ENCODE results near the gene CCDC167.
"Not testable (repeated sequence)": the region's sequence is repeated elsewhere in the genome, so short reads cannot be mapped to it uniquely, and the experiment has no call there.

CCDC167 gene

DNA sequence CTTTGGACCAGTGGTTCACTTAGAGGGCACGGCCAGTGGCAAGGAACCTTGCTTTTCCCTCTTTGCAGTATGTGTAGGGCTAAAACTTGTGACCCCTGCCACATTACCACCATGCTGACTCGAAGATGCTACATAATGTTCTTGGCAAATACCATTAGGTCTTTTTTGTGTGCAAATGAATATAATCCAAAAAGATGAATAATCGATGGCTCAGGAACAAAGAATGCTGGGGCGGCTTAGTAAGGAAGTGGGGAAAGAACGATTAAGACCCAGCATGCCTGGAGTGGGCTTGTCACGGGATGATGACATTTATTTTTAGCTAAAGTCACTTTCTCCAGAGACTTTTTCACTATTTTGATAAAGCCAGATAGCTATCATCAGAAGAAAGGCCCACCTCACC is 43.6 kb downstream of the CCDC167 start:
- in situ Hi-C loops (cut with MboI; ENCODE audit: low sequenced_read_pairs, unreplicated experiment), result no loop called here
- TF ChIP-seq CTCF (IDR thresholded peaks at IDR 0.05; ENCODE audit: borderline replicate concordance, control extremely low read depth, extremely low read depth, insufficient read depth, missing control alignments), result no peak
- DNase-seq (ENCODE audit: low spot score), result no peak

GRCh38 chr6:37454420-37455140 is 45.1 kb downstream of the CCDC167 start:
- no peak for DNase-seq (ENCODE audit: low spot score)
- TF ChIP-seq CTCF (IDR thresholded peaks at IDR 0.05; ENCODE audit: borderline replicate concordance, control extremely low read depth, extremely low read depth, insufficient read depth, missing control alignments), result no peak
- in situ Hi-C loops (cut with MboI; ENCODE audit: low sequenced_read_pairs, unreplicated experiment), result no loop called here

DNA sequence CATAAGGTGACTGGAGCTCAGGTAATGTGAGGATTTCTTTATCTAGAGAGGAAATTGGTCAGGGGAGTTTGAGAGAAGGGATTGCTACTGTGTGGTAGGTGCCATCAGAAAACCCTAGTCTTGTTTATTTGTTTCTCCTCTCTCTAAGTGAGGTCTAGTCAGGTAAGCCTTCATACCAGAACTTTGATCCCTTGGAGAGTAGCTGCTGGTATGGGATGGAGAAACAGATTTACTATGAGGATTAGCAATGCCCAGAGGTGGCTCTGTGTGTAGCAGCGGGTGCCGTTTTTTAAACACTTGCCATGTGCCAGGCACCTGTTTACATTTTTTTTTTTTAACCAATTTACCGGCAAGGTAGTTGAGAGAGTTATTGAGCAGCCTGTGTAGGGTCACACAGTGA is 47.2 kb downstream of the CCDC167 start:
- no peak for TF ChIP-seq CTCF (IDR thresholded peaks at IDR 0.05; ENCODE audit: borderline replicate concordance, control extremely low read depth, extremely low read depth, insufficient read depth, missing control alignments)
- DNase-seq (ENCODE audit: low spot score), result no peak
- in situ Hi-C loops (cut with MboI; ENCODE audit: low sequenced_read_pairs, unreplicated experiment), result no loop called here

DNA sequence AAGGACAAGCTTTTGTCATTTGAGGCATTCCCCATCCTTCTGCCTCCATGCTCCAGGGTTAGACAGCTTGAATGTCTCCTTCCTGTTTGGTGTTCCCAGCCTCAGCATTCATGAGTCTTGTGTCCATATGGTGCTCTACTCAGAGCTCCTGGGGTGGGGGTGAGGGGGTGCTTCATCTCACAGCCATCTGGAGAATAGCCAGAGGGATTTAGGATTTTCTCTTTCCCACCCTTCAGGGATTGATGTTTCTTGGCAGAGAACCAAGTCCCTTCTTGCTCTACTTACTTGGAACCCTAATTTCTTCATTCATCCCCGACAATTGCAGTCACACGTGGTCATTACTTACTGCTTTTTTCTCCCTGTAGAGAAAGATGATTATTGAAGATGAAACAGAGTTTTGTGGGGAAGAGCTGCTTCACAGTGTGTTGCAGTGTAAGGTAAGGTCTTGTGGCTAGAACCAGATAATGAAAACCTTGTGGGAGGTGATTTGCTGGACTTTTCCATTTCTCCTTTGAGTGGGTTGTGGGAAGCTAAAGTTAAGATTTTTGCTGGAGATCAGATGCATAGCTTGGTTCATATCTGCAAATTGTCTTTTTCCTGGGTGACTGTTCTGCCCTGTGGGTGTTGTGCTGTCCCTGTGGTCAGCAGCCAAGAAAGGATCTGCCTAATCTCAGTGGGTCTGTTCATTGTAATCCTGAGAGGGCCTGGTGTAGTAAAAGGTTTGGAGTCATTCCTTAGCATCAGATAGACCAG is 48.1 kb downstream of the CCDC167 start:
- TF ChIP-seq CTCF (IDR thresholded peaks at IDR 0.05; ENCODE audit: borderline replicate concordance, control extremely low read depth, extremely low read depth, insufficient read depth, missing control alignments), result no peak
- DNase-seq (ENCODE audit: low spot score), result no peak
- in situ Hi-C loops (cut with MboI; ENCODE audit: low sequenced_read_pairs, unreplicated experiment), result no loop called here

DNA sequence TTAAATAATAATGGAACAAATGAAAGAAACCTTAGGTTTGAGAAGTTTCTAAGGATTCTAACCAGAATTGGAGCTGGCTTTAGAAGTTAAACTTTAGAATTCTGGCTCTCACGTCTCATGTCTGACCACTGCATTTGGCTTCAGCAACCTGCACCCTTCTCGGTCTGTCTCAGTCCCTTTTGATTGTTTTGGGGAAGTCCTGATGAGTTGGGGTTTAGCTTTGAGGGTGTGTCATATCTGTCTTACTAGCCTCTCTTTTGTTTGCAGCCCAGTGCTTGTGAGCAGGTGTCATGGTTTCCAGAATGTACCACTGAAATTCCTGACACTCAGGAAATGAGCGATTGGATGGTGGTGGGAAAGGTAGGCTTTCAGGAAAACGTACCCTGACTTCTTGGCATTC is 49.7 kb downstream of the CCDC167 start:
- no peak for TF ChIP-seq CTCF (IDR thresholded peaks at IDR 0.05; ENCODE audit: borderline replicate concordance, control extremely low read depth, extremely low read depth, insufficient read depth, missing control alignments)
- in situ Hi-C loops (cut with MboI; ENCODE audit: low sequenced_read_pairs, unreplicated experiment), result no loop called here
- DNase-seq (ENCODE audit: low spot score), result no peak

- in situ Hi-C loops (cut with MboI; ENCODE audit: low sequenced_read_pairs, unreplicated experiment); DNase-seq (ENCODE audit: low spot score): not testable (repeated sequence)
These were observed 56.5 kb downstream of the CCDC167 start for GRCh38 chr6:37443216-37443542.
